Neural cell (in vitro differentiated cells): ENCODE results near the gene C2CD3.

Experiments used
- EZH2 ChIP-seq: fragments of 200-600, 300-800 bp; shearing (Covaris generic), sonication (generic); IDR thresholded peaks from 2 replicates; pipeline ENCODE4 v1.6.1; 2014; ENCODE audit warnings: antibody characterized with exemption, low read length, borderline replicate concordance, mild to moderate bottlenecking; ENCODE audit not compliant: insufficient read depth, poor library complexity, severe bottlenecking
- POLR2AphosphoS5 ChIP-seq: IDR thresholded peaks from 2 replicates; pipeline ENCODE4 v1.6.1; 2012
- SMC3 ChIP-seq: fragments of 450-650 bp; conservative IDR thresholded peaks from 2 replicates; pipeline ENCODE4 v1.6.1; 2014; ENCODE audit warnings: antibody characterized with exemption, mild to moderate bottlenecking, moderate library complexity; ENCODE audit not compliant: poor library complexity
- TAF1 ChIP-seq: IDR thresholded peaks from 2 replicates; pipeline ENCODE4 v1.6.1; 2012; ENCODE audit warnings: low read depth
- TF ChIP-seq, protein P1 (sequence below): fragments of 450-650 bp; IDR thresholded peaks from 2 replicates; pipeline ENCODE4 v1.5.1; 2014; ENCODE audit warnings: antibody characterized with exemption, mild to moderate bottlenecking, moderate library complexity; ENCODE audit not compliant: poor library complexity, severe bottlenecking

DNA sequence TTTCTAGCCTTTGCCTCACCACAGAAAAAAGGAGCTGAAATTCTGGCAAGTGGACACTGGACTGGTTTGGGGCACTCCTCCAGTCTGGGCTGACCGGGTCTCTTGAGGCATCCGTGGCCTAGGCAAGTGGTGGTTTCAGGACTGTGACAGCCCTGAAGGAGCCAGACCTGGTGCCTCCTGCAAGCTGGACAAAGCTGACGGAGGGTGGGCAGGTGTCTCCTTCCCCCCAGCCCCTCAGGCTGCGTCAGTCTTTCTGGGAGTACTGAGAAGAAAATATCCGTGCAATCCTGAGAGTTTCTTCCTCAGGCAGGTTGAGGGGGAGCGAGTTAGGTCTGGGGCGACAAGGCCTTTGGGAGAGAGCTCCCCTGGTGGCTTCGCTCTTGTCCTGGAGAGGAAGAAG, 157.7 kb downstream of the C2CD3 start:
- TF ChIP-seq, protein P1, sequence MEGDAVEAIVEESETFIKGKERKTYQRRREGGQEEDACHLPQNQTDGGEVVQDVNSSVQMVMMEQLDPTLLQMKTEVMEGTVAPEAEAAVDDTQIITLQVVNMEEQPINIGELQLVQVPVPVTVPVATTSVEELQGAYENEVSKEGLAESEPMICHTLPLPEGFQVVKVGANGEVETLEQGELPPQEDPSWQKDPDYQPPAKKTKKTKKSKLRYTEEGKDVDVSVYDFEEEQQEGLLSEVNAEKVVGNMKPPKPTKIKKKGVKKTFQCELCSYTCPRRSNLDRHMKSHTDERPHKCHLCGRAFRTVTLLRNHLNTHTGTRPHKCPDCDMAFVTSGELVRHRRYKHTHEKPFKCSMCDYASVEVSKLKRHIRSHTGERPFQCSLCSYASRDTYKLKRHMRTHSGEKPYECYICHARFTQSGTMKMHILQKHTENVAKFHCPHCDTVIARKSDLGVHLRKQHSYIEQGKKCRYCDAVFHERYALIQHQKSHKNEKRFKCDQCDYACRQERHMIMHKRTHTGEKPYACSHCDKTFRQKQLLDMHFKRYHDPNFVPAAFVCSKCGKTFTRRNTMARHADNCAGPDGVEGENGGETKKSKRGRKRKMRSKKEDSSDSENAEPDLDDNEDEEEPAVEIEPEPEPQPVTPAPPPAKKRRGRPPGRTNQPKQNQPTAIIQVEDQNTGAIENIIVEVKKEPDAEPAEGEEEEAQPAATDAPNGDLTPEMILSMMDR: no peak
- TF ChIP-seq EZH2: no peak
- TF ChIP-seq POLR2AphosphoS5: no peak
- no peak for TF ChIP-seq SMC3
- TF ChIP-seq TAF1: no peak
